HG03457 (cell line): ENCODE results near the gene AATF.

Experiments used
- ATAC-seq: cut with Tn5 transposase; IDR thresholded peaks from one replicate; pipeline ENCODE4 v1.9.1; 2021; ENCODE audit warnings: moderate number of reproducible peaks; ENCODE audit not compliant: unreplicated experiment

AATF gene

GRCh38 chr17:37041932-37042331 lies 93.2 kb downstream of the AATF start:
- no peak for ATAC-seq

- ATAC-seq, result no peak
Measured at GRCh38 chr17:37043201-37043600, 94.4 kb downstream of the AATF start.

DNA sequence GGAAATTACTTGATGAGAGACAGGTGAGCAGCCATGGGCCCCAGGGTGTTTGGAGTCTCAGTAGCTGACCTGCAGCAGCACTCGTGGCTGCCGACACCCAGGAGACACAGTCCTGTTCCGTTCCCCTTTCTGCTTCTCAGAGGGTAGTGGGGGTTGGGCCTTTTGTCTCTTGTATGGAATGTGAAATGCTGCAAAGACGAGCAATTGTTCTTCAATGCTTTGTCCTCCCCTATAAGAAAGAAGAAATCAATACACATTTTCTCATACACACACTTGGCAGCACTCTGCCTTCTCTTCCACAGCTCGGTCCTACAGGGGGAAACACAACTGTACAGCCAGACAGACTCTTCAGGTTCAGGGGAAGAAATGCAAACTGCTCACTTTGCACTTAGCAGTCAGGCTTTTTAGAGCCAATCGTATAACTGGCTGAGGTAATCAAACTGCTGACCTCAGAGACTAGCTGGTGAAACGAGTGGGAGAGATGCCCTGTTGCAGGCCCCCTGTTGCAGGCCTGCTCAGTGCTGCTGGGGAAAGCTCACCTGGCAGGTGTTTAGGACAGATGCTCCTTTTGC lies 96.7 kb downstream of the AATF start:
- no peak for ATAC-seq

- ATAC-seq, result no peak
Measured at GRCh38 chr17:37047631-37048104, 98.9 kb downstream of the AATF start.

DNA sequence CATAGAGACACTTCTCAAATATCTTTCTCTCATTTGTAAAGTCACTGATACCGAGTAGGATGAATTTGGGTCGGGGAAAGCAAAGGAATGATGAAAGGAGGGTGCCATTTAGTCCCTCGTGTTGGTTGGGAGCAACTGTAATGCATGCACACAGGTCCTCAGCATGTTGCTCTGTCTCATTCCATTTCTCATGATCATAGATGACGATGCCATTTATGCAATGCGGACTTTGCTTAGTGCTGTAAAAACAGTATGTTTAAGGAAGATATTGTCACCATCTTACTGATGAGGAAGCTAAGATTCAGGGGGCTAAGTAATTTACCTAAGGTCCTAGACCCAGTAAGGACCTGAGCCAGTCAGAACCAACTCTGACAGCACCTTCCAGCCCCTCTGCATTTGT lies 100.1 kb downstream of the AATF start:
- no peak for ATAC-seq

GRCh38 chr17:37050920-37051319 lies 102.2 kb downstream of the AATF start:
- no peak for ATAC-seq

DNA sequence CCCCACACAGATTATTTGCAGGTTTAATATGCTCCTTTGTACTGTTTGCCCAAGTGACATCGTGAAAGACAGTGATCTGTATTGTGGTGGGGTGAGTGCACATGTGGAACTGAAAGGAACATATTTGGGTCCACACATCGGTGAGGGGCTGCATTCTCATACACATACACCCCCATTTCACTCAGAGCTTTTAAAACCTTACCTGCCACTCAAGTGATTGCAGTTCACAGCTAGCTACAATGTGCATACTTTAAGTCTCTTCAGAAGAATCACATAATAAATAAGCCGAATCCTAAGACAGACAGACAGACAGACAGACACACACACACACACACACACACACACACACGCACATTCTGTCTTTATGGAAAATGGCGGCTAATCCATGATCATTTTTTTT lies 102.6 kb downstream of the AATF start:
- no peak for ATAC-seq

DNA sequence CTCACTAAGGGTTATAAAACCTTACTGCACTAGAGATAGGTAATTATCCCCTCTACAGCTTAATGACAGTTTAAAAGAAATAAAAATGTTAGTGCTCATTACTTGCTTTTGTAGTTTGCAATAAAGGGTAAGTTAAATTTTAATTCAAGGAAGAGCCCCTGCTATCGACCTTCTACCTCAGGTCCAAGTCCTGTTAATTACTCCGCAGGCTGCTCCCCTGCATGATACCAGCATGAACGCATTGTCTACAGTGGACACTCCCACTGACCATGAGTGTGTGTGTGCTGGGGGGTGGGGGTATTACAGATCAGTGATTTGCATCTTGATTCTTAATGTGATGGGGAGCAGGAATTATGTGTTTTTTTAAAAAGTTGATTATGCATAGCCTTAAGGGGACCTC lies 103.1 kb downstream of the AATF start:
- no peak for ATAC-seq

GRCh38 chr17:37052450-37052849 lies 103.7 kb downstream of the AATF start:
- ATAC-seq, result no peak

GRCh38 chr17:37054894-37055293 lies 106.1 kb downstream of the AATF start:
- no peak for ATAC-seq

GRCh38 chr17:37056622-37057021 lies 107.9 kb downstream of the AATF start:
- ATAC-seq, result no peak

DNA sequence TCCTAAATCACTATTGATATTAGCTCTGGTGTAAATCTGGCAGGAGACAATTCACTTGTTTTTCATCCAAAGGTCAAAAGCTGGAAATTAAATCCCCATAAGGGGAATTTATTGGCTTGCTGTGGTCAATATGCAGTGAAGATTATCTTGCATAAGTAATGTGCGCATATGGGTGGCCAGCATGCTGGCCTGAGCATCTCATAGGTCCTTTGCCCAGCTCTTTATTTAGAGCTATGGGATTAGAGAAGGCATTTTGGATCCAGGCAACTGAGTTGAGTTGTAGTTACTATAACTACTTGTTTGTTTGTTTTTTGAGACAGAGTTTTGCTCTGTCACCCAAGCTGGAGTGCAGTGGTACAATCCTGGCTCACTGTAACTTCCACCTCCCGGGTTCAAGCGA lies 110.7 kb downstream of the AATF start:
- no peak for ATAC-seq

DNA sequence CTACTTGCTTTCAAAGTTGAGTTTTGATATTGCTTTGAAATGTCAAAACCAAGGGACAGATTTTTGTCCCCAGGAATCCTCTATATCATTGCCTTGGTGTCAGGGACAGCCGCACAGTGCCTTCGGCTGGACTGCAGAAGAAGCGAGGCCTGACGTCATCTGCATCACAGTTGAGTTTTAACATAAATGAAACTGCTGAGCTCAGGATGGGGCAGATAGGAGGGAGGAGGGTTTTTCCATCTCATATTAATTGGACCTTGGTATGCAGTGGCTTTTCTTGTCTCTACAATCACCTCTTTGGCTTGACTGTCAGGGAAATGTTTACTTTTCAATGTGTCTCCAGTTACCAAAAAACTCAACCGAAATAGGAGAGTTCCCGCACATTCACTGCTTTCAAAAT lies 111.3 kb downstream of the AATF start:
- ATAC-seq, result no peak

DNA sequence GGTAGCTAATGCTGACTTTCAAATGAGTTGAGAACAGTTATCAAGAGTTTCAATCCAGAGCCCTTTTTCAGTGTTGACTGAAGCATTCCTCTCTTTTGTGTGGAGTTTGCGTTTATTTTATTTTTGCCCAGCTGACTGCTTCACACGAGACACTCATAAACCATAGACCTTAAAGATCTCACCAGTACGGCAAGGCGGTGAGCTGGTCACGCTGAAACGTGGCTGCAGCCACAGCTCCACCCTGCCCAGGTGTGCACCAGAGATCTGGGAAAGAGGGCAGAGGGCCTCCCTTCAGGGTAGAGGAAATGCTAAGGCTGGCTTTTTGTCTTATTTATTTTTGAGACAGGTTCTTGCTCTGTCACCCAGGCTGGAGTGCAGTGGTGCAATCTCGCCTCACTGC lies 112.2 kb downstream of the AATF start:
- ATAC-seq, result no peak

DNA sequence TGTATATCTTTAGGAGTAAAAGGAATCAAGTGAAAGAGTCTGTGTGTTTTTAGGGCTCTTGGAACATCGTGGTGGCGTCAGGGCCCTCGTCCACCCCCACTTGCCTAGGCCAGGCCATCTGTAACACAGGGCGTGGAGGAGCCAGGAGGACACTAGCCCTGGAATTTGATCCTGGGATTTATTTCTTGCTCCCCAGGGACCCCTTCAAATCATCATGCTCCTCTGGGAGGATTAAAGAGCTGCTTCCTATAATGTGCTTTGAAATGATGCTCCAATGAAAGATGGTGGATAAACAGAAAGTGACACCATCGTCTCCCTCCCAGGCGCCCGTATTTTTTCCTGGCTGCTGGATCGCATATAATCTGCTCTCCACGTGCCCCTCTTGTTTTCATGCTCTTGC lies 113.3 kb downstream of the AATF start:
- no peak for ATAC-seq

DNA sequence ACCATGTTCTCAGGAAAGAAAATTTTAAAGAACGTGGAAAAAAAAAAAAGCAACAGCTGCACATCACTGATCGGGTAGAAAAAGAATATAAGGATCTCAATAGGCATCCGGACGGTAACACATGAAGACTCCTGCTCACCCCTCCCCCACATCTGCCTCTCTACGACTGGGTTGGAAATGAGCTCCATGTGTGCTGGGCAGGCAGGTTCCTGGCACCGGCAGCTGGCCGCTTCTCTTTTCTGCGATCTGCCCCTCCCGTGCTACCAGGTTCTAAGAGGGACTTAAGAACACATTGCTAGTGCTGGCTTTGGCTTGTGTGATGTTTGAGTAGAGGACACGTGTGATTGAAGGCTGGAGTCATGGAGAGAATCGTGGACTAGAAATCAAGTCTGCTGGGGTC lies 115.5 kb downstream of the AATF start:
- no peak for ATAC-seq

DNA sequence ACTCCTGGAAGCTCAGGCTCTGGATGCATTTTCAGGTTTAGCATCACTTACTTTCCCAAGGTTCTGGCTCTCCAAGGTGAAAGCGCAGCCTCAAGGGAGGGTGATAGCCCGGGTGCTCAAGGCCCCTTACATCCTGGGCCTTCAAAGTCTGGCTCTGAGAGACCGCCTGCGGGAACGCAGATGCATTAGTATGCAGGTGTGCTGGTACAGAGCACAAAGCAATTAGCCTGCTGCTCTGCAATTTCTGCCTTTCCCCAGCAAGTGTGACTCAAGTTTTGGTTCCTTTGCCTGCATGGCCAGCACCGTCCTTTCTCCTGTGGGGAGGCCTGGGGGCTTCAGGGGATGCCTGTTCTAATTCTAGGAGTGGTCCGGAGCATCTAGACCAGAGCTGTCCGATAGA lies 116.2 kb downstream of the AATF start:
- ATAC-seq, result no peak

DNA sequence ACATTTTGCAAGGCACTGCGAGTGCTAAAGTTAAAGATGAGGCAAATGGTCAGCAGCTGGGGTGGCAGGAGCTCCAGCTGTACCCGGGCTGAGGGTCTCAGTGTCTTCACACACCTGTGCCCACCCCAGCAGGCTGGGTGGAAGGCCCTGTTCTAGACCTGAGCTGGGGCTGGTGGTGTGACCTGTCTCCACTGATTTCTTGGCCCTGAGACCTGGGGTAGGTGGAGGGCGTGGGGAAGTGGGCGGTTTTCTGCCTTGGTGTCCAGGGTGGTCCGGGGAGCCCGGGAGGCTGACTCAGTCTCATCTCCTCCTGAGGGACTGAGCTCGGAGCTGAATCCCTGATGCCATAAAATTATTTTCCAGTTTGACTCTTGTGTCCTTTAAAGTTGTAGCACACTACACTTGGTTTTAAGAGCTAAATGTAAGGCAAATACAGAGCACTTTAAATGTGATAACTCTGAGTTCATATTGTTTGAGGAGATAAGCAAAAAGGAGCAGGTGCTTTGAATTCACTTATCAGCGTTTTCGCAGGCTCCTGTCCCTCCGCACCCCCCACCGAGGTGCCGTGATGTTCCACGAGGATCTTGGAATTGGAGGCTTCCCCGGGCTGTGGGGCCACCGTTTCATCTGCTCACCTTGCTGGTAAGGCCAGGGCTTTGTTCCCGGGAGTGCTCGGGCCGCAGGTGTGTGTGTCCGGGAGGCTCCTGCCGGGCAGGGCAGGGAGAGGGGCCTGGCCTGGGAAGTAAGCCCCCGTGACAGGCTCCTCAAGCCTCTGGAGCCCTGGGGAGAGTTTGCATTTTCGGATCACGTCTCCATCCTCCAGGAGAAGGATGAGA lies 117.0 kb downstream of the AATF start:
- no peak for ATAC-seq

DNA sequence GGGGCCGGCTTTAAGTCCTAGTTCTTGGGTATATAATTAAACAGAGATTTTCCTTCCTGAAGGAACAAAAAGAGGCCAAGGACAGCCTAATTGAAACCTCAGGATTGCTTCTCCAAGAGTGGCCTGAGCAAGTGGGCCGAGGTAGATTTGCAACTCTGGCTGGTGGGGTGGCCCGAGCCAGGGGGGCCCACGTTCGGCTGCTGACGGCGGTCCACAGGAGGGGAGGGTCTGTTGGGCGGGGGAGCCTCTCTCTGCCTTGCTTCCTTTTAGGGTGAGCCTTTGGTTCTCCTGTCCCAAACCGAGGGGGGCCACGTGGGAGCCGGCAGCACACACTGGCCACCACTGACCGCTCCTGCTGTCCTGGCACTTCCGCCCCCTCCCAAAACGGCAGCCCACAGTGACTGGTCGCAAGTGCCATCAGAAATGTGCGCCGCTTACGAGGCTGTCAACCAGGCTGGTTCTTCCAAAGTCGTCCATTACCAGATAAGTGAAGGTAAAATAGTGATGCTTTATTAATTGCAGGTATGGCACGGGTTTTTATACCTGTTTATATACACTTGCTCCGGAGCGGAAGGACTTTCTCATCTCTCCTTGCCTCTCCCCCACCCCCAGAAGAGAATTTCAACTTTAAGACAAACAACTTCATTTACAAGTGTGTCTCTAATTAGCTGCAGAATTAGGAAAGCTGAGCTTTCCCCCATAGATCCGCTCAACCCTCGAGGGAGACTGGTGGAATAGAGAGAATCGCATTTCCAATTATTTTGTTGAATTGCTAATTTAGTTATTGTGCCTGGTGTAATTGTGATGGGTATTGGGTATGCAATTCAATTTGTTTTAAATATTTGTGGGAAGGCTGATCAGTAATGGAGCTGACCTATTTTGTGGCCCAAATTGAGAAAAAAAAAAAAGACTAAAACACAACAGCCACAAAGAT lies 117.8 kb downstream of the AATF start:
- no peak for ATAC-seq

DNA sequence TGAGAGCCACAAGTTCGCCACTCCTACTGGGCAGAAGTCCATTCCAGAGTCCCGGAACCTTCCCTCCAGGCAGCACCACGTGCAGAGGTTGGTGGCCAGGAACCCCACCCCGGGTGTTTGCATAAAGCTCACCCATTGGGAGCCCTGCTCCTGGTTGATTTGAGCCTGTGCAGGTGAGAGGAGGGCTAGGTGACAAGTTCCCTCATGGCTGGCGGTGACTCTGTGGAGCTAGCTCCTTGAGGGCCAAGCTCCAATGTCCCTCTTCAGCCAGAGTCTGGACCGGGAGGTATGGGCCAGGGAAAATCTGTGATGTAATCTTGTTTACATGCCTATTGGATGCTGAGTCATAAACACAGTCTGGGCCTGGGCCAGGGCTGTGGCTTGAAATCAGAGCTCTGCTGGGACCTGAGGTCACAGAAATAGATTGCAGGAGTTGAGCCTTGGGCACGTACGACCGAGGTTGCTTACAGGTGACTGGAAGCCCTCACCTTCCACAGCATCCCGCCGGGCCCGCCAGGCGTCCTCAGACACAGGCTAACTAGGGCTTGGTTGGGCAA lies 118.9 kb downstream of the AATF start:
- no peak for ATAC-seq

DNA sequence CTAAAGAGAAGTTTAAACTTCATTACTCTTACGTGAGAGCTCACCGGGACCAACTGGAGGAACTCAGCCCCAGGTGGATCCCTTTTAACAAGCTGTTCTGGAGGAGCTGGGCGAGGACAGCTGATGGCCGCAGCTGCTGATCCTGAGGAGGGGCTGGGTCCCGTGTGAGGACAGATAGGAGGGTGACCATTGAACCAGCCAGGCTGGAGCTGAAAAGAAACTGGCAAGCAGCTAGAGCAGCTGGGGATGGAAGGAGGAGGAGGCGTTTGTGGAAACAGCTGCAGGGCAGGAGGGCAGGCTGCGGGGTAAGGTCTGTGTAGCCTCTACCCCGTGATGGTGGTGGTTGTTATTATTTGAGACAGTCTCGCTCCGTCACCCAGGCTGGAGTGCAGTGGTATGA lies 119.5 kb downstream of the AATF start:
- no peak for ATAC-seq
